SK-MEL-5 (cell line): ENCODE data around the gene CDH4. TPM values are rescaled to one million over a fixed set of nuclear protein-coding genes. Genes with fewer than 3 reads are reported as not detected.

Experiments used
- DNase-seq: peaks from one replicate; pipeline ENCODE4 v3.0.0-alpha.2; 2016; ENCODE audit warnings: low read depth, low spot score
- in situ Hi-C: cut with HindIII; loops from 2 replicates; pipeline ENCODE4 v1.10.0; 2016; ENCODE audit warnings: low sequenced_read_pairs, high pct_unique_total_duplicates, low pct_unique_long_range_greater_than_20kb
- total RNA-seq: library from RNA; depleted of rRNA; stranded (reverse); fragments of >200 nt; shearing (Covaris generic); gene quantifications from 2 replicates; pipeline ENCODE4 v1.2.3, GENCODE V29; 2014

Gene CDH4
- total RNA-seq, 1 experiment from 2014 or later: not detected

DNA sequence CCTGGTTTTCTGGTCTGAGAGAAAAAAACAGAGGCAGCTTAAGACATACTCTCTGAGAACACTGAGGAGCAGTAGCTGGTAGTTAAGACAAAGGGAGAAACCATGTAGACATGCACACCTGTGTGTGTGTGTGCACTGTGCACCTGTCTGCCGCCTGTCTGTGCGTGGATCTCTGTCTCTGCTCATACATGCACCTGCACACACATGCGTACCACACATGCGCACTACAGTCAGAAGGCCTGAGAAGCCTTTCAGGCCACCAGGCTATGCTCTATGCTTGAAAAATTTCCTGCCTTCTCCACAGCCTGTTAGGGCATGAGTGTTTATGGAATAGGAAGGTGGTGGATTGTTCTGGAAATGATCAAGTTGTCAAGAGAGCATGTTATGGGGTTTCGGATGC is 103.5 kb downstream of the CDH4 start:
- in situ Hi-C loops: no loop called here
- no peak for DNase-seq

DNA sequence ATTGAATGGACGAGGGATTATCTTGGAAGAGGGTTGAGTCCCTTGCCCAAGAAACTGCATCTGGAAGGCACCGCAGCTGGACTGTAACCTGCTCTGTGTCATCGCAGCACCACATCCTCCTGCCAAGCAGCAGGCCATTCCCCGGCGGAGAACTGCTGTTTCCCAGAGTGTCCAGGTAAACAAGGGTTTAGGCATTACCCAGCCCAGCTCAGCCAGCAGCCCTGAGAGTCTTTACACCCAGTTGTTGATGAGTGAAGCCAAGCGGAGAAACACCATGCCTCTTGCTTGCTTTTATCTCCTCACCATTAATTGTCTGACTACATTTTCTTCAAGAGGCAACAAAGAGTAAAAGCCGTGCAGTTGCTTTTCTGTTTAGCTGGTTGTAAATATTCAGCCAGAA is 104.1 kb downstream of the CDH4 start:
- in situ Hi-C loops: no loop called here
- DNase-seq: no peak

DNA sequence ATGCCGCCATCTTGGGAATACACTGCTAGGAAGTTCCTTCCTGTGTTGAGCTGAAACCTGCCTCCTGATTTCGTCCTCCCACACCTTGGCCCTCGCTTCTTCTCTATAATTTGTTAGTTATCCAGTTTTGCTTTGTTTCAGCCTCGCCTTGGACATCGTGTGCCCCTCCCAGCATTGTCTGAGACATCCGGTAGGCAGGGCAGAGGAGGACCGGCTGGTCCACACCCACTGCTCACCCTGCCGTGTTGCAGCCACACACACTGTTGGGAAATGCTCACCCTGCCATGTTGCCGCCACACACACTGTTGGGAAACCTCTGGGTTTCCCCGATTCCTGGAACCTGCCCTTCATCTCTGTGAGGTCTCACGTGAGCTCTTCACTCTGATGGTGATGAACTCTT is 105.1 kb downstream of the CDH4 start:
- in situ Hi-C loops: no loop called here
- no peak for DNase-seq

DNA sequence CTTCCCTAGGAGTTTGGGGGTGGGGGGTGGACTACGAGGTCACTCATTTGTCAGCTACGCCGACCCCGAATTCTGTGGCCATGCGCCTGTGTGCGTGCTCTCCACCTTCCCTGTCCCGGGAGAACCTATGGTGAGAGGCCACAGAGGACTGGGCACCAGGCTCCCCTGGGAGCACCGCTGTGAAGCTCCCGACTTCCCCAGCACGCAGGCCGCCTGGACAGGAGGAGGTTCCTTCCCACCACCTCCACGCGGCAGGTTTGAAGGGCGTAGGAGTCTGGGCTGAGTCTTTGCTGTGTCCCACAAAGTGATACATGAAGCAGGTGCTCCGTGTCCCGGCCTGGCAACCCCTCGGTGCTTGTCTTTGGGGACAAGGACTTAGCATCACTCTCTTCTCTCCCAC is 107.2 kb downstream of the CDH4 start:
- in situ Hi-C loops: no loop called here
- no peak for DNase-seq

DNA sequence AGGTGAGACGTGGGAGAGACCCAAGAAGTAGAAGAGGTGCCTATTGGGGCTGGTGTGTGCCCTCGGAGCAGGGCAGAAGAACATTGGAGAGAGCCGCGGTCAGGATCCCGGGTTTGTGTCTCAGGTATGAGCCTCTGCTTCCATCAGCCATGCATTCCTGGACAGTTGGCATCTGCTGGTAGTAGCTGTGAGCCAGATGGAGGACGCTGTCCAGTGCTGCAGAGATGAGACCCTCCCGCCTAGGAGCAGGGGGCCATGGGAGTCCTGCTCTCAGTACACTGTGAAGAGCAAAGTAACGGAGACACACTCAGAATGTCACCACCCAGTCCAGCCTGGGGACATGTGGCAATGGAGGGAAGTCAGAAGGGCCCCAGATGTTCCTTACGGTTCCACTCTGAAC is 108.2 kb downstream of the CDH4 start:
- in situ Hi-C loops: no loop called here
- DNase-seq: no peak

DNA sequence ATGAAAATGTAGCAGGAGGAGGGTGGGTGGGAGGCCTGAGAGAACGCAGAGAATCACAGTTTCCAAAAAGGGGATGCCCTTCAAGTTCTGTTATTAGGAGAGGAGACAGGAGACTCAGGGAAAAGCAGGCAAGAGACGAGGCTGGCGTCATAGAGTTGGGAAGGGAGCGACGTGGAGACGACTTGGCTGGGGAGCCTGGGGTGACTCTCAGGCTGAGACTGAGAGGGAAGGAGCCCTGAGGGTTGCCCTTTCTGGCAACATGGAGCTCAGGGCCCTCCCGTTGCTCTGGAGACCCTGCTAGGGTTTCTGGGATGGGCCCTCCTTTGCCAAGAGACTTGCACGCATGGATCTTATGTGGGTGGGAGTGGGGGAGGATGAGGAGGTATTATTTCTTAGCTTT is 108.9 kb downstream of the CDH4 start:
- DNase-seq: no peak
- in situ Hi-C loops: no loop called here

DNA sequence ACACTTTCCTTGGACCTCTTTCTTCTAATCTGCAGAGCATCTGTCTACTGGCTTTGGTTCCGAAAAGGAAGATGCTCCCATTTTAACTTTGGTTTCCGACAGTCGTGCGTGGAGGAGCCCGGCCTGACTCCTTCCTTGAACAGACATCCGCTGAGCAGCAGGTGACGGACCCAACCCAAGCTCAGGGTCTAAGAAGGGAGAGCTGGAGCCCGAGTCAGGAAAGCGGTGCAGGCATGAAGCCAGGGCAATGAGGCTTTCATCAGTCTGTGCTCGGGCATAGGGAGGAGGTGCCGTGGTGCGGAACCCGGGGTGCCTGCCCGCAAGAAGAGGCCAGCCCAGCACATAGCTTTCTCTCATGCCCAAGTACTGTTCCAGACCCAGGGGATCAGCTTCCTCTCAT is 109.4 kb downstream of the CDH4 start:
- no peak for DNase-seq
- in situ Hi-C loops: no loop called here

DNA sequence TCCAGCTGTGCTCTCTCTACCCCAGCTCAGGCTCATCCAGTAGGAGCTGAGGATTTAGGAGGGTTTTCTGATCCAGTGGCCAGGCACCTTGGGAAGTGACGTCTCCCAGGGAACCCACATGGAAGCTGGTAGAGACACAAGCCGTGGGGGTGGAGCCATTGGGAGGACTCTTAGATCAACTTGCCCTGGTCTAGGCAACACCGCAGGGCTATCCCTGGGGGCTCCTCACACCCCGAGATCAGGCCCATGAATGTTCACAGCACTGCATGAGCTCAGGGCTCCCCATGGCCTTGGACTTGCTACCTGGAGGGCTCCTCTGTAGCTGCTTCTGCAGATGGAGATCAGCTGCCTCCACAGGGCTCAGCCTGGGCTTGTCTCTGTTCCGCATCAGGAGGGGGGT is 112.1 kb downstream of the CDH4 start:
- in situ Hi-C loops: no loop called here
- no peak for DNase-seq

DNA sequence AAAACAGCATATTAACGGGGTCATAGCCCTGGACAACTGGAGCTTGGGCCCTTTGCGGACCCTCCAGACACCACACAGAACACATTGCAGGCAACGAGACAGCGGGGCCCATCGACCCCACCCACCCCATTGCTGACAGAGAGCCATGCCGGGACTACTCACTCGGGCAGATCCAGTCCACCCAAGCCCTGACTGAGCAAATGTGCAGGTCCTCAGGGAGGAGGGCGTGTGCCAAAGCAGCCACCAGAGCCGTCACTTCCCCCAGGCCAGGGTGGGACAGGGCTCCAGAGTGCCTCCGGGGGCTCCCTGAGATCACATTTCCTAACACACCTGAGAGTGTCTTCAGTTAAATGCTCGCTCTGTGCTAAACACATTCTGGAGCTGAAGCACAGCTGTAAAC is 114.9 kb downstream of the CDH4 start:
- no peak for DNase-seq
- in situ Hi-C loops: no loop called here

DNA sequence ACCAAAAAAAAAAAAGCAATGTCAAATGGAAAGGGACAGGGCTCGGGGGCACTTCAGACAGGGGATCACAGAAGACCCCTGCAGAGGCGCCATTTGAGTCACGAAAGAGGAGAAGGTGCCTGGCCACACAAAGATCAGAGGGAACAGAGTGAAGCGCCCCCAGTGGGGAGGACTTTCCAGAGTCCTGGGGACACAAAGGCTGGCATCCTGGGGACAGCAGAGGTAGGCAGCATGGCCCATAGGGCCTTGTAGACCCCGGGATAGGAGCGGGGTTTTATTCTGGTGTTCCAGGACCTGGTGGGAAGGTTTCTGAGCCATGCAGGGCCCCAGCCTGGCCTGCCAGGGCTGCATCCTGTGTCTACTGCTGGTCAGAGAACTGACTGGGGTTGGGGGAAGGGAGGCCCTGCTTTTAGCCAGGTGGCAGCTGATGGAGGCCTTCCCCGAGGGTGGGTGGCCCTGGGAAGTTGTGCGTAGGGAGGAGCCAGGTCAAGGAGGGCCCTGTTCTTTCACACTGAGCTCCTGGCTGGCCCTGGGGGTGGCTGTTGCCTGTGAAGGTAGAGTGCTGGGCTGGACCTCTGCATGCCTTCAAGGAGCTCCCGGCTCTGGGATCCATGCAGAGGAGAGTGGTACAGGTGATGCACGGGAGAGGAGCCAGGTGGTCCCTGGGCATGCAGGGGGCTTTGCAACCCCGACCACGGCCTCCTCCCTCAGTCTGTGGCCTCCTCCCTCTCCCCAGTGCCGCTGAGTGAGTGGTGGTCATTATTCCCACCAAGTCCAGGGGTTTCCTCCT is 117.9 kb downstream of the CDH4 start:
- in situ Hi-C loops: no loop called here
- DNase-seq: no peak

DNA sequence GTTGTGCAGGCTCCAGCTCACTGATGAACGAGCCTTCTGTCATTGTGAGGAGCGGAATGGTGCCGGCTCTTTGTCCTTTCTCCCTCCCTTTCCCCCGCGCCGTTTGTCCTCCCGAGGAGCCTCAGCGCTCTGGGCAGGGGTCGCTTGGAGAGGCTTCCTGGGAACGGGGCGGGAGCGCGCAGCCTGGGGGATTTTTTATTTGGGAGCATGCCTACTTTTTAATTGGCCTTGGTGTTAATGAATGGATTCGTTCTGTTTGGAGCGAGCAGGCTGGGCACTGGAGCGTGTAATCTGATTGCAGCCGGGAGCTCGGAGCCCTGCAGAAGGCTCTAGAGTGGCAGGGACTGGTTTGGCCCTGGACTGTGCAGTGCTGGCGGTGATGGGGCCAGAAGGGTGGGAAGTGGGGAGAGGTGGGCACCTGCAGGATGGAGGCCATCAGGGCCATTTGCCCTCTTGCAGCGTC is 118.8 kb downstream of the CDH4 start:
- no peak for DNase-seq
- in situ Hi-C loops: no loop called here

DNA sequence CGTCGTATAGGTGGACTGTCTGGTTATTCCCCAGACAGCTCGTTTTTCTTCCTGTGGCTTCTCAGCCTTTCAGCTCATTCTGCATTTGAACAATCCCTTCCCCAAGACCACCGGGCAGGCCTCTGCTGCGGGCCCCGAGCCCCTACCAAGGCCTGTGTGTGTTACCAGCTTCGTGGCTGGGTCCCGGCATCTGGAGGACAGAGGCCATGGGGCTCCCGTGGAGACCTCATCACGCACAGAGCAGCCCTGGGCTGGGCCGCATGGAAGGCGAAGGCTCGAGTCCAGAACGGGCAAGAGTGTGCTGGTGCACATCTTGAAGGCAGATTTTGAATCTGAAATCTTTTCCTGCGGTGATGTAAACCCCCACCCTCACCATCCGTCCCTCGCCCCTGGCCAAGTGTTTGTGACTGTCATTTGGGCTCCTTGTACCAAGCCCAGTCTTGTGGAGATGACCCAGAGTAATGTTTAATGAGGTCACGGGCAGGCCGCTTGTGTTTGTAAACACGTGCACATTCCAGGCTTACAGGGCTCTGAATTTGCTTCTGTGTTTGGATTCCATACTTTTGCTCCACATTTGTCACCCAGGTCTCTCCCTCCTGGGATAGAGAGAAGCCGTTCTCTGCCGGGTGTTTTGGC is 119.6 kb downstream of the CDH4 start:
- in situ Hi-C loops: no loop called here
- no peak for DNase-seq

DNA sequence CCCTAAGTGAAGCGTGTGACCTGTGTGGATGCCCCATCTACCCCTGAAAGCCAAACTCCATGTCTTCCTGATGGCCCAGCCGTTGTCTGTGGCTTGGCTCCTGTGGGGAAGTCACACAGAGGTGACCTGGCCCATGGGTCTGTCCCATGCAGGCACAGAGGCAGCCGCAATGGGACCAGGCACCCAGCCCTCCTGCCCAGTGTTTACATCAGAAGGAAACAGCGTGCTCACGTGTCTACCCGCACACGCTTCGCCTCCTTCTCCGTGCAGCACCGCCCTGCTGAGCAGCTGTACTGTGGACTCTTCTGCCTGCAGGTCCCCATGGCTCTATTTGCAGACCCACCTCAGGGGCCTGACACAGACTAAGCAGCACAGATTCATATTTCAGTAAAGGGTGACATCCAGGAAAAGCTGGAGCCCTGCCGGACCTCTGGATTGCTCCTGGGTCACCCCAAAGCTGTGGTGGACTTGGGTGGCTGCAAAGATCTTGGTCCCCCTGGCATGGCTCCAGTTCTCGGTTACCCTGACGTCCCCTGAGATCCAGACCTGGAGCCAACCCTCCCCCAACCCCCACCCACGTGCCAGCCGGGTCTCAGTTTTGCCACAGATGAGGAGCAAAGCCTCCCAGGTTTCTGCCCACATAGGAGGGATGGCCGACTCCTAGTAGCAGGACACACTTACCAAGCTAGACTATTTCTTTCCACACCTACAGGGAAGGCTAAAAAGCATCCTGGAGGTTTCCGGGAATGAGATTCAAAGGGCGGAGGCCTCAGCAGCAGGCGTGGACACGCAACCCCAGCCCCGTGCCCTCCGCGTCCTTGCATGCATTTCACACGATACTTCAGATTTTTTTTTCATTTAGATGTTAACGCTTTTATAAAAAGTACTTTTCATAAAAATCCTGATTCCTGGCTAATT is 120.3 kb downstream of the CDH4 start:
- DNase-seq: no peak
- in situ Hi-C loops: no loop called here

DNA sequence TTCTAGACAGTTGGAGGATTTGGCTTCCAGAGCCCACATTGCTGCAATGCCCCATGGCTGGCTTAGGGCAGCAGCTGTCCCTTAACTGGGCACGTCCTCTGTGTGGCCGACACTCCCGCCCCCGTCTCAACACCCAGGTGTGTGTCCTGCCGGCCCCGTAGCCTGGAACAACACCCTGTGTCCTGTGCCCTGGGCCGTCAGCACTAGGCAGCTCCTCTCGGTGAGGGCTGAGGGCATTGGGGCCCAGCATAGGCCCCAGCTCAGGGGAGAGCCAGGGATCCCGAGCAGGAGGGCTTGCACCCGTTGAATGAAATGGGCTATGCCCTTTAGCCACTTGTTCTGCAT is 121.0 kb downstream of the CDH4 start:
- no peak for DNase-seq
- in situ Hi-C loops: no loop called here

DNA sequence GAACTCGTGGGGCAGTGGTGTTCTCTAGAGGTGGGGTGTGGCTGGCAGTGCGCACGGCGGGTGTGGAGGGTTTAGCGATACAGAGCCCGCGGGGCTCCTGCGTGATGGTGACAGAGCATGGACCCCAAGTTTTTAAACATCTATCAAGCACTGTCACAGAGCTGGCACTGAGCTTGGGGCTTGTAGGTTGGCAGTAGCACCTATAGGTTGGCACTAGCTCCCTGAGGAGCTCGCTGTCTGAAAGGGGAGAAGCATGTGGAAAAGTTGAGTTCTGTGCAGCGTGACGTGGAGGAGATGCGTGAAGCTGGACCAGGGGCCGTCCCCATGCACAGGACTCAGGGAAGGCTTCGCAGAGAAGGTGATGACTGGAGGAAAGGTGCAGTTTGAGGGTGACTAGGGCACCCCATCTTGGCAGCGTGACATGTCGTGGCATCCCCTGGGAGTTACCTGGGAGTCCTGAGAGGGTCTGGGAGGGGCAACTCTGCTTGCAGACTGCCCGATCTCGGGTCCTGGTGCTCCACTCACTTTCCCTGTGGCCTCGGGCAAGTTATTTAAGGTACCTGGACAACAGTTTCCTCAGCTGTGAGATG is 122.0 kb downstream of the CDH4 start:
- in situ Hi-C loops: no loop called here
- no peak for DNase-seq

DNA sequence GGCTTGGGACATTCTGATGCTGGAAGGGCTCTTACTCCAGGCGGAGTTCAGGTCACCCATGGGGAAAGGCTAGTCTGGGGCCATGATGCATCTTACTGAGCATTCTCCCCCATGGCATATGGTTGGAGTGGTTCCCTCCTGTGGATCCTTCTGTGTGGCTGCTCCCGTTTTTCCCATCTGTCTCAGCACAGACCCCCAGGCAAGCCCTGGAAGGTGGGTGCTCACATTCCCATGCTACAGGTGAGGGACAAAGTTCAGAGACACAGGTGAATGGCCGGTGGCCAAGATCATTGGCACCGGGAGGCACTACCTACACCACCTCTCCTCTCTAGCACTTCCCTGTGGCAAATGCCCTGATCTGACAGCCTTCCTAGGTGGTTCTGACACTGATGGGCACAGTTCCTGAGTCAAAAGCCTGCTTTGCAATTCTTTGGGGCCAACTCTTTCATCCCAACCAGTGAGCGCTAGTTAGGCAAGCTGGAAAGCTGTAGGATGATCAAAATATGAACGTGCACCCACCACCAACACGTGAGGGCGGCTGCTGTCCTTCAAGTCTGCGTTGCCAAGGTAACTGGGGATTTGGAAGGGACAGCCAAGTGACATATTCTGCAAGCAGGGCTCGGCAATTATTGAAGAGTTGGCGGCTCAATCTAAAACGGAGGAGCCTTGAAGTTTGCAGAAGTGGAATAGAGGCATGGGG is 124.6 kb downstream of the CDH4 start:
- DNase-seq: no peak
- in situ Hi-C loops: no loop called here

DNA sequence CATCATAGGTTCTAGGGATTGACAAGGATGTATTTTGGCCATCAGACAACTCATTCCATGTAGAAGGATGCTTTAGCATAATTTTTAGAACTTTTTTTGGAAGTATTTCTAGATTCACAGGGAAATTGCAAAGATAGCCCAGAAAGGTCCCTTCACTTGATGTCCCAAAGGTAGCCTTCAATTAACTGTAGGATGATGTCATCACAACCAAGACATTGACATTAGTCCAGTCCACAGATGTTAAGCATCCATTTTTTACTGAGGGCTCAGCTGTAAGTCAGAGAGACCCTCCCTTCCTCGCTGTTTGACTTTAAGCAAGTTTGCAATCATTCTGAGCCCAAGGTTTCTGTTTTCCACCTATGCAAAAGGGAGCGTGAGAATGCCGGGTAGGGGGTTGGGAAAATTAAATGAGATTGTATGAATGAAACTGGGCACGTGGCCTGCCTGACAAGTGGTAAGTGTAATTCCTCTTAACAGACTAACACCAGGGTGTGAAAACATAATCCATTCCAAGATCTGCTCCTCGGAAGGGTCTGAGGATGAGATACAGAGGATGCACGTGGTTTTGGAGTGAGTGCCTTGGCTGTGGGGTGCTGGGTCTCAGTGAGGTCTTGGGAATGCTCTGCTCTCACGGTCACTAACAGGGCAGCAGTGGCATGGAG is 126.8 kb downstream of the CDH4 start:
- no peak for DNase-seq
- in situ Hi-C loops: no loop called here
